Sciatic nerve (tissue), 2 donors: ENCODE results near the gene CCR5. TPM values are rescaled to one million over a fixed set of nuclear protein-coding genes. Genes with fewer than 3 reads are reported as not detected.

Experiments
- ATAC-seq: fragments of 200-7000 bp; cut with Tn5 transposase; one replicate; pipeline ENCODE4 v1.9.1; 2020; ENCODE audit warnings: mild to moderate bottlenecking, moderate library complexity
- DNase-seq: peaks from one replicate; pipeline ENCODE4 v3.0.0-alpha.2; 2020; ENCODE audit warnings: low spot score
- intact Hi-C: fragments of 100-400 bp; cut with DNase I; formaldehyde crosslinking; loops from one replicate; pipeline ENCODE4 v1.14.2; 2022
- total RNA-seq: library from RNA; stranded (reverse); fragmentation: NEBNext Ultra II Directional; extraction: Animal tissue kit (Norgen Biotek cat#: 25700); gene quantifications from one replicate; pipeline ENCODE4 v1.2.1, GENCODE V29; 2021
- donor health status: DM: no; HTN: no; CAD: no.
- donor health status: DM: no; HTN: no; CAD: no.

Gene CCR5
- total RNA-seq, 1 donor from 2014 or later, result 3.6 TPM

DNA sequence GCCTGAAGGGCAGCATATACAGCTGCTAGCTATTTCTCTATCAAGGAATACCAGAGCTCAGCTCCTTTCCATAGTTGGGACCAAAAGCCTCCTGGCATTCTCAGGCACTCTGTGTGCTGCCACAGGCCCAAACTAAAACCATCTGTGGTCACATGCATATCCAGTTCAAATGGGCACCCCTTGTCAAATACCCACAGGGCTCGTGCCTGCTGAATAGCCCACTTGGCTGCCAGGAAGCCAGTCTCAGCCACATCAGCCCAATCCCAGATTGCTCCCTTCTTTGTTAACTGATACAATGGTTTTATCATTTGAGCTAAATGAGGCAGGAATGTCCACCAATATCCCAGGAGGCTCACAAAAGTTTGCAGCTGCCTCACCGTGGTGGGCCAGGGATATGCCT lies 50.2 kb downstream of the CCR5 start:
- intact Hi-C loops, result no loop called here
- ATAC-seq, result no peak
- DNase-seq, result no peak

DNA sequence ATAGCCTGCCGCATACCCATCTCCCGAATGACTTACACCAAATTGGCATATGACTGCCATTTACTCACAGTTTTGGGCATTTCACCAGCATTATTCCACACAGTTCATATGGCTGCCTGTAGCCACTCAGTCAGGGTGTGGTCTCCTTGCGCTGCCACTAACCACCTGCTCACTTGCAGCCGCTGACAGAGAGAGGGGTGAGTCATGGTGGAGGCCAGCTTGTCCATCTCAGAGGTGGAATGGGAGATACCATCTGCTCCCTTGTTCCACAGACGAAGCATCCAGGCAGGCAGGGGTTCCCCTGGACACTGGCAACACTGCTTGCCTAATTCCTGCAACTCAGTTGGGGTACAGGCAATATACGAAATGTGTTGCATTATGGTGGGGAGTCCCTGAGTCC lies 51.9 kb downstream of the CCR5 start:
- no peak for ATAC-seq

DNA sequence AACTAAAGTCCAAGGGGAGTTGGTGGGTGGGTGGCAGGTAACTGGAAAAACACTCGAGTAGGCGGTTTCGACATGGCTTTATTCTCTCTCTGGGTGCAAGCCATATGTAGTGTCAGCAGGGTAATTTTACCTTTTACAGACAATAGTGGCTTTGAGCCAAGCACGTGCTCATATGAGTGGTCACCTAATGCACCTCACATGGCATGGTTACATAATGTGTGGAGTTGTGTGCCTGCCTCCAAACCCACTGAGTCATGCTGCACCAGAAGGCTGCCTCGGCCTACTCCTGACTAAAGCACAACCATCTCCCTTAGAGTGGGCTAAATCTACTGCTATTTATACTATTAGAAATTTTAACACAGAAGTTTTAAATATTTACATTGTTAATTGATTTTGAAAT lies 52.8 kb downstream of the CCR5 start:
- intact Hi-C loops, result no loop called here
- ATAC-seq (no peak), DNase-seq (no peak)

More for the DNA sequence above, 51.9 kb downstream of the CCR5 start:
- intact Hi-C loops, result no loop called here
- DNase-seq, result no peak

Other genes with a start within 250 kb of the CCR5 start
- gene CCR1, start 162.6 kb upstream of the CCR5 start, total RNA-seq, result 16.5 TPM
- gene CCR3, start 128.5 kb upstream of the CCR5 start, total RNA-seq, result not detected
- 3.7 TPM for gene CCR2, start 16.8 kb upstream of the CCR5 start, total RNA-seq
- gene CCRL2, start 36.3 kb downstream of the CCR5 start, total RNA-seq, result 4.7 TPM
- 11.3 TPM for gene LTF, start 94.0 kb downstream of the CCR5 start, total RNA-seq
- not detected for gene RTP3, start 127.0 kb downstream of the CCR5 start, total RNA-seq
- 2.2 TPM for gene LRRC2, start 195.4 kb downstream of the CCR5 start, total RNA-seq
- gene FAM240A, start 241.6 kb downstream of the CCR5 start, total RNA-seq, result not detected